ENCODE results near the gene TMEM39B. TPM values are rescaled to one million over a fixed set of nuclear protein-coding genes. Genes with fewer than 3 reads are reported as not detected.

The TMEM39B gene
- total and polyA plus RNA-seq, 2 of the 4 experiments (the other 2 are of a cell fraction), result 6.5 to 28.7 TPM

- intact Hi-C loops (cut with micrococcal nuclease), result no loop called here
- CTCF ChIA-PET, result interaction anchor here (1.7 kb wide), 1 partner anchor 16 kb away, joined by 4 read pairs; the partner anchor contains the start of gene KPNA6
Measured at GRCh38 chr1:32091591-32091990, 18.9 kb downstream of the TMEM39B start.

More at GRCh38 chr1:32091591-32091990, 18.9 kb downstream of the TMEM39B start:
- no TSS peak for BruUV-seq (replicated peaks)
- Histone ChIP-seq H3K27ac (ENCODE audit: insufficient read depth, low read length) (no peak overlapping the region), H3K4me3 (ENCODE audit: insufficient read depth, low read depth, low read length) (no peak overlapping the region), H2BK15ac (ENCODE audit: low read depth, low read length) (no peak overlapping the region), H4K5ac (ENCODE audit: low read depth, low read length) (no peak overlapping the region), H4K91ac (ENCODE audit: insufficient read depth, low read depth, low read length) (no peak overlapping the region), H3K4me2 (ENCODE audit: low read depth, low read length) (no peak overlapping the region), H3K18ac (ENCODE audit: low read depth, low read length) (no peak overlapping the region), H2BK20ac (ENCODE audit: low read depth, low read length) (no peak overlapping the region), H3K4ac (ENCODE audit: low read depth, low read length) (no peak overlapping the region), H3K4me1 (ENCODE audit: control insufficient read depth, insufficient read depth, low read length) (no peaks in the 10 kb centered on the region), H2AFZ (replicated peaks; ENCODE audit: low read length, poor library complexity) (no peak overlapping the region), H3K9me3 (ENCODE audit: control insufficient read depth, insufficient read depth, low read length) (no peaks in the 10 kb centered on the region), H3K9ac (ENCODE audit: low read depth, low read length) (no peak overlapping the region), H2AK9ac (replicated peaks; ENCODE audit: low read depth, low read length, poor library complexity) (no peak overlapping the region), H3K27me3 (ENCODE audit: control insufficient read depth, insufficient read depth, low read length) (no peaks in the 10 kb centered on the region), H2BK120ac (ENCODE audit: low read depth, low read length) (no peak overlapping the region), H2BK5ac (ENCODE audit: low read depth, low read length, poor library complexity, severe bottlenecking) (no peak overlapping the region), H4K20me1 (ENCODE audit: insufficient read depth, low read length) (no peaks in the 10 kb centered on the region), H3K36me3 (ENCODE audit: control insufficient read depth, insufficient read depth, low read length) (peaks cover 45% of the 10 kb centered on the region), H3K14ac (replicated peaks; ENCODE audit: low read depth, low read length) (no peak overlapping the region), H3K9me1 (ENCODE audit: insufficient read depth, low read length) (peaks cover 12% of the 10 kb centered on the region; the same call in 1 of the 2 replicates), H3K56ac (ENCODE audit: extremely low read depth, insufficient read depth, low read length) (no peak overlapping the region), H3K23ac (ENCODE audit: low read depth, low read length) (no peak overlapping the region), H4K8ac (ENCODE audit: low read depth in 2 of 2, low read length in 2 of 2) (no peak overlapping the region), H3K79me1 (ENCODE audit: low read depth in 1 of 2, low read length in 2 of 2) (peaks cover 0 to 11% of the 10 kb centered on the region in 2 experiments; a peak in 3 of 4 replicates), H2AK5ac (ENCODE audit: low read depth, low read length) (no peak overlapping the region)
- POLR2A ChIA-PET (ENCODE audit: unreplicated experiment), result no interaction called here
- DNase-seq, result no peak
- in situ Hi-C loops (cut with MboI; ENCODE audit: low sequenced_read_pairs), result no loop called here
- no peak for TF ChIP-seq USF2 (IDR thresholded peaks at IDR 0.05; ENCODE audit: low read depth, low read length)
- no peak for TF ChIP-seq NFE2L2 (IDR thresholded peaks at IDR 0.05; ENCODE audit: low read depth, low read length)
- 96% methylated on average over 12 of the region's 15 CpGs; no CpG with 5 or more reads in 1 of the 2 experiments for WGBS, 2 experiments (ENCODE audit: extremely low coverage in 2 of 2, insufficient read length in 1 of 2)
- no peak for ATAC-seq (ENCODE audit: low read depth)
- dilution Hi-C loops (cut with HindIII; ENCODE audit: low sequenced_read_pairs, unreplicated experiment), result no loop called here

Measured in IMR-90 (cell line).